ENCODE data around the gene ERG.

ERG gene

GRCh38 chr21:38498057-38498833 is at the start of gene ERG:
TSS of gene ERG (minus strand) at chr21:38498477. CDS start at chr21:38498380, 97 bp downstream.
- no peak for DNase-seq

GRCh38 chr21:38544661-38545060 is 46.4 kb upstream of the ERG start:
- no peak for DNase-seq

- DNase-seq = no peak
These were observed 44.0 kb upstream of the ERG start for GRCh38 chr21:38542263-38542662.

GRCh38 chr21:38538353-38538752 is 40.1 kb upstream of the ERG start:
- DNase-seq = no peak

GRCh38 chr21:38534591-38534990 is 36.3 kb upstream of the ERG start:
- no peak for DNase-seq

- DNase-seq = no peak
These were observed 35.6 kb upstream of the ERG start for GRCh38 chr21:38533887-38534286.

- no peak for DNase-seq
These were observed 33.3 kb upstream of the ERG start for GRCh38 chr21:38531591-38531990.

GRCh38 chr21:38531039-38531541 is 32.8 kb upstream of the ERG start:
- no peak for DNase-seq

- no peak for DNase-seq
These were observed 29.5 kb upstream of the ERG start for GRCh38 chr21:38527737-38528136.

GRCh38 chr21:38525454-38525853 is 27.2 kb upstream of the ERG start:
- no peak for DNase-seq

GRCh38 chr21:38524168-38525153 is 26.2 kb upstream of the ERG start:
- DNase-seq = no peak

GRCh38 chr21:38520511-38520910 is 22.2 kb upstream of the ERG start:
- DNase-seq = no peak

- DNase-seq = no peak
These were observed 13.5 kb upstream of the ERG start for GRCh38 chr21:38511662-38512243.

GRCh38 chr21:38511198-38511597 is 12.9 kb upstream of the ERG start:
- no peak for DNase-seq

- no peak for DNase-seq
These were observed 9.2 kb upstream of the ERG start for GRCh38 chr21:38507374-38507942.

GRCh38 chr21:38506661-38507281 is 8.5 kb upstream of the ERG start:
- DNase-seq = no peak

GRCh38 chr21:38505654-38506523 is 7.6 kb upstream of the ERG start:
- no peak for DNase-seq

- no peak for DNase-seq
These were observed 5.8 kb upstream of the ERG start for GRCh38 chr21:38504066-38504465.

- DNase-seq = no peak
These were observed 5.3 kb upstream of the ERG start for GRCh38 chr21:38503583-38503982.

- DNase-seq = no peak
These were observed 1.8 kb upstream of the ERG start for GRCh38 chr21:38500073-38500472.

- no peak for DNase-seq
These were observed 1.0 kb upstream of the ERG start for GRCh38 chr21:38499296-38499695.

Measured in CD4-positive, alpha-beta T cell treated with Interferon gamma for 1 hour (primary cell).